Measurements from ENCODE around the gene LRRIQ3. TPM values are rescaled to one million over a fixed set of nuclear protein-coding genes. Genes with fewer than 3 reads are reported as not detected.

Gene LRRIQ3
- total and polyA plus RNA-seq, 10 of the 15 experiments (the other 5 are each of a cell fraction or from before 2014, with no cell fraction given), result 1.1 to 5.1 (median 2.7) TPM

DNA sequence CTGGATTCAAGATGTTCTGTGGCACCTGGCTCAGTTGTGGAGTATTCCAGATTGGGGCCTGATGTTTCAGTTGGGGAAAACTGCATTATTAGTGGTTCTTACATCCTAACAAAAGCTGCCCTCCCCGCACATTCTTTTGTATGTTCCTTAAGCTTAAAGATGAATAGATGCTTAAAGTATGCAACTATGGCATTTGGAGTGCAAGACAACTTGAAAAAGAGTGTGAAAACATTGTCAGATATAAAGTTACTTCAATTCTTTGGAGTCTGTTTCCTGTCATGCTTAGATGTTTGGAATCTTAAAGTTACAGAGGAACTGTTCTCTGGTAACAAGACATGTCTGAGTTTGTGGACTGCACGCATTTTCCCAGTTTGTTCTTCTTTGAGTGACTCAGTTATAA, 7.3 kb upstream of the LRRIQ3 start:
- ATAC-seq (no peak), FAIRE-seq (no peak), DNase-seq (ENCODE audit: low read depth, low spot score) (no peak)
- in situ Hi-C loops (cut with MboI), result no loop called here
- no peaks in the 10 kb centered on the region for H3K4me1 ChIP-seq (ENCODE audit: control insufficient read depth, insufficient read depth, low read length)
- no peaks in the 10 kb centered on the region for H3K9me3 ChIP-seq (replicated peaks; ENCODE audit: control insufficient read depth, insufficient read depth, low read length)
- H3K27ac ChIP-seq (ENCODE audit: control insufficient read depth, insufficient read depth), result no peak overlapping the region
- POLR2A ChIA-PET, result no interaction called here
- CTCF ChIA-PET, result no interaction called here
- no peak overlapping the region for H3K4me2 ChIP-seq (ENCODE audit: control insufficient read depth, insufficient read depth)
- no peak overlapping the region for H3K9ac ChIP-seq (ENCODE audit: control insufficient read depth, insufficient read depth, low read length)
- no peaks in the 10 kb centered on the region for H3K79me2 ChIP-seq (ENCODE audit: control insufficient read depth, insufficient read depth, low read length)
- no TSS peak for BruUV-seq (replicated peaks)
- H2AFZ ChIP-seq (ENCODE audit: control insufficient read depth, low read depth, low read length), result no peak overlapping the region
- H3K36me3 ChIP-seq (ENCODE audit: control insufficient read depth in 2 of 2, insufficient read depth in 2 of 2, low read length in 1 of 2), result no peaks in the 10 kb centered on the region; a peak in 1 of 4 replicates
- 100% methylated on average over 2 of the region's 2 CpGs for WGBS (ENCODE audit: insufficient coverage, insufficient replicate concordance, low lambda C conversion rate, missing lambda C conversion rate)
- intact Hi-C loops (cut with micrococcal nuclease; ENCODE audit: unreplicated experiment), result no loop called here
- TF ChIP-seq BACH1 (IDR thresholded peaks at IDR 0.05; ENCODE audit: borderline replicate concordance) (no peak), HSF1 (IDR thresholded peaks at IDR 0.05; ENCODE audit: low read depth, low read length) (no peak), TAF1 (IDR thresholded peaks at IDR 0.05; ENCODE audit: borderline replicate concordance, low read depth, low read length) (no peak), POLR2A (IDR thresholded peaks at IDR 0.05; ENCODE audit: low read depth, low read length) (no peak), ZNF622 (IDR thresholded peaks at IDR 0.05) (no peak), PAX5 (IDR thresholded peaks at IDR 0.05; ENCODE audit: borderline replicate concordance, low read depth, low read length) (no peak), IKZF2 (IDR thresholded peaks at IDR 0.05) (no peak), MYB (IDR thresholded peaks at IDR 0.05; ENCODE audit: borderline replicate concordance, low read depth, low read length) (no peak), ZNF24 (IDR thresholded peaks at IDR 0.05) (no peak), BHLHE40 (IDR thresholded peaks at IDR 0.05; ENCODE audit: borderline replicate concordance in 1 of 2, low read depth in 2 of 2, low read length in 1 of 2) (no peak)
- TF ChIP-seq, protein P1, sequence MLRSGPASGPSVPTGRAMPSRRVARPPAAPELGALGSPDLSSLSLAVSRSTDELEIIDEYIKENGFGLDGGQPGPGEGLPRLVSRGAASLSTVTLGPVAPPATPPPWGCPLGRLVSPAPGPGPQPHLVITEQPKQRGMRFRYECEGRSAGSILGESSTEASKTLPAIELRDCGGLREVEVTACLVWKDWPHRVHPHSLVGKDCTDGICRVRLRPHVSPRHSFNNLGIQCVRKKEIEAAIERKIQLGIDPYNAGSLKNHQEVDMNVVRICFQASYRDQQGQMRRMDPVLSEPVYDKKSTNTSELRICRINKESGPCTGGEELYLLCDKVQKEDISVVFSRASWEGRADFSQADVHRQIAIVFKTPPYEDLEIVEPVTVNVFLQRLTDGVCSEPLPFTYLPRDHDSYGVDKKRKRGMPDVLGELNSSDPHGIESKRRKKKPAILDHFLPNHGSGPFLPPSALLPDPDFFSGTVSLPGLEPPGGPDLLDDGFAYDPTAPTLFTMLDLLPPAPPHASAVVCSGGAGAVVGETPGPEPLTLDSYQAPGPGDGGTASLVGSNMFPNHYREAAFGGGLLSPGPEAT (IDR thresholded peaks at IDR 0.05; ENCODE audit: low read depth), result no peak
- H3K27me3 ChIP-seq (replicated peaks in 1 of 2; ENCODE audit: control insufficient read depth in 2 of 2, insufficient read depth in 2 of 2, low read length in 1 of 2), result no peaks in the 10 kb centered on the region
- H3K4me3 ChIP-seq, result no peak overlapping the region
- RAD21 ChIA-PET (ENCODE audit: unreplicated experiment), result no interaction called here
- no peaks in the 10 kb centered on the region for H4K20me1 ChIP-seq (ENCODE audit: control insufficient read depth, insufficient read depth)
- SMC1A ChIA-PET (ENCODE audit: uncharacterized antibody, unreplicated experiment), result no interaction called here
